Stimulated activated CD4-positive, alpha-beta T cell treated with anti-CD3 and anti-CD28 coated beads, Interleukin-2, amount 100 ng/mL, for 48 hours (primary cell): ENCODE results near the gene RFT1.

Experiments
- DNase-seq, 2 donors: peaks; one replicate each; pipeline ENCODE4 v3.0.0-alpha.2; 2020

Gene RFT1

GRCh38 chr3:53120336-53120735 lies 9.9 kb downstream of the RFT1 start:
- no peak for DNase-seq

- no peak for DNase-seq
These were observed 13.3 kb downstream of the RFT1 start for GRCh38 chr3:53116956-53117355.

- no peak for DNase-seq
These were observed 15.7 kb downstream of the RFT1 start for GRCh38 chr3:53114412-53115074.

GRCh38 chr3:53114011-53114400 lies 16.2 kb downstream of the RFT1 start:
- peak; percentile 79 to 85 for DNase-seq

- no peak for DNase-seq
These were observed 16.8 kb downstream of the RFT1 start for GRCh38 chr3:53113293-53114010.

GRCh38 chr3:53111822-53112221 lies 18.4 kb downstream of the RFT1 start:
- DNase-seq = no peak

GRCh38 chr3:53109891-53110771 lies 20.1 kb downstream of the RFT1 start:
- peak in 1 of 2 donors; percentile 53 for DNase-seq

GRCh38 chr3:53109190-53109589 lies 21.0 kb downstream of the RFT1 start:
- peak in 1 of 2 donors; percentile 23 for DNase-seq

- no peak for DNase-seq
These were observed 25.5 kb downstream of the RFT1 start for GRCh38 chr3:53104762-53105161.

GRCh38 chr3:53103397-53104296 lies 26.6 kb downstream of the RFT1 start:
- DNase-seq = no peak

GRCh38 chr3:53102601-53103147 lies 27.6 kb downstream of the RFT1 start:
- DNase-seq = peak; percentile 23 to 39

- no peak for DNase-seq
These were observed 28.3 kb downstream of the RFT1 start for GRCh38 chr3:53101956-53102355.

GRCh38 chr3:53100818-53101466 lies 29.3 kb downstream of the RFT1 start:
- no peak for DNase-seq

- no peak for DNase-seq
These were observed 32.3 kb downstream of the RFT1 start for GRCh38 chr3:53097887-53098286.

GRCh38 chr3:53092942-53093341 lies 37.3 kb downstream of the RFT1 start:
- DNase-seq = no peak

GRCh38 chr3:53092216-53092615 lies 38.0 kb downstream of the RFT1 start:
- DNase-seq = no peak

GRCh38 chr3:53091011-53091410 lies 39.2 kb downstream of the RFT1 start:
- DNase-seq = no peak

- DNase-seq = no peak
These were observed 40.7 kb downstream of the RFT1 start for GRCh38 chr3:53089511-53089910.

- DNase-seq = no peak
These were observed 44.8 kb downstream of the RFT1 start for GRCh38 chr3:53085476-53085875.

GRCh38 chr3:53084310-53085001 lies 45.8 kb downstream of the RFT1 start:
- no peak for DNase-seq

GRCh38 chr3:53083949-53084309 lies 46.3 kb downstream of the RFT1 start:
- DNase-seq = no peak
